ENCODE data around the gene GPC5. TPM values are rescaled to one million over a fixed set of nuclear protein-coding genes. Genes with fewer than 3 reads are reported as not detected.

Gene GPC5
- total RNA-seq, 1 donor from 2014 or later, result 0.28 TPM

DNA sequence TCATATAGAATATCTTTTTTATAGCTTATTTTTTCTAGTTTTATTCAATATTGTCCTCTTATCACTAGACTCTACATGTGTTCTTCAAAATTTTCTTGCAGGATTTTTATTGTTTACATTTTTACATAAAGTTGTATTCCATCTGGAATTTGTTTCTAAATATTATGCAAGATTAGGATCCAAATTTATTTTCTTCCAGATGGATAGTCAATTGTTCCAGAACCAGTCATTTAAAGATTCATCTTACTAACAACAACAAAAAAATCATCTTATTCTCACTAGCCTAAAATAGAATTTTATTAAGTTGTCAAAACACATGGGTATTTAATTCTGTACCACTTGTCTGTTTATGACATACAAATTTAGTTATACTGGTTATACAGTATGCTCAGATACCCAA is 1437.8 kb downstream of the GPC5 start:
- TF ChIP-seq, protein P1, sequence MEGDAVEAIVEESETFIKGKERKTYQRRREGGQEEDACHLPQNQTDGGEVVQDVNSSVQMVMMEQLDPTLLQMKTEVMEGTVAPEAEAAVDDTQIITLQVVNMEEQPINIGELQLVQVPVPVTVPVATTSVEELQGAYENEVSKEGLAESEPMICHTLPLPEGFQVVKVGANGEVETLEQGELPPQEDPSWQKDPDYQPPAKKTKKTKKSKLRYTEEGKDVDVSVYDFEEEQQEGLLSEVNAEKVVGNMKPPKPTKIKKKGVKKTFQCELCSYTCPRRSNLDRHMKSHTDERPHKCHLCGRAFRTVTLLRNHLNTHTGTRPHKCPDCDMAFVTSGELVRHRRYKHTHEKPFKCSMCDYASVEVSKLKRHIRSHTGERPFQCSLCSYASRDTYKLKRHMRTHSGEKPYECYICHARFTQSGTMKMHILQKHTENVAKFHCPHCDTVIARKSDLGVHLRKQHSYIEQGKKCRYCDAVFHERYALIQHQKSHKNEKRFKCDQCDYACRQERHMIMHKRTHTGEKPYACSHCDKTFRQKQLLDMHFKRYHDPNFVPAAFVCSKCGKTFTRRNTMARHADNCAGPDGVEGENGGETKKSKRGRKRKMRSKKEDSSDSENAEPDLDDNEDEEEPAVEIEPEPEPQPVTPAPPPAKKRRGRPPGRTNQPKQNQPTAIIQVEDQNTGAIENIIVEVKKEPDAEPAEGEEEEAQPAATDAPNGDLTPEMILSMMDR (conservative IDR thresholded peaks at IDR 0.05), result no peak
- Mint-ChIP-seq H3K36me3 (ENCODE audit: low read depth) (no peaks in the 10 kb centered on the region), H3K4me1 (no peaks in the 10 kb centered on the region)

DNA sequence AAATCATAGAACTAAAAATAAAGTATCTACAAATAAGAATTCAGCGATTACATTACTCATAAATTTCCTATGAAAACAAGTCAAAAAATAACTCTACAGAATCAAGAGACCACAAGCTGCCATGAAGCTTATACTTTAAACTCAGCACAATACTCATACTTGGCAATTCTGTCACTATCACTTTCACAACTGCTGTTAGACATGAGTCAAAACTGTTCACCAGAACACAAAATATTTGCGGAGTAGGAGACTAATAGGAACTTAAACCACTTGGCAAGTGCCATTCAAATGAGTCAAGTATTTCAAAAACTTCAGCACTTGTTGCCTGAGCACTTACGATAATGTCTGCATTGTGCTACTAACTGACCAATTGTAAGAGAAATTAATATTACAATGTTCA is 1440.4 kb downstream of the GPC5 start:
- Mint-ChIP-seq H3K9me3 (peaks cover 6% of the 10 kb centered on the region), H3K36me3 (ENCODE audit: low read depth) (no peaks in the 10 kb centered on the region), H3K27me3 (ENCODE audit: low read depth) (no peaks in the 10 kb centered on the region), H3K4me3 (no peak overlapping the region), H3K4me1 (peaks cover 3% of the 10 kb centered on the region), H3K27ac (ENCODE audit: unreplicated experiment) (no peak overlapping the region)
- DNase-seq (ENCODE audit: low read depth, low spot score), result no peak
- TF ChIP-seq, protein P1 (conservative IDR thresholded peaks at IDR 0.05), result no peak

More for the DNA sequence above, 1437.8 kb downstream of the GPC5 start:
- no peak overlapping the region for H3K4me3 Mint-ChIP-seq
- H3K9me3 Mint-ChIP-seq, result peaks cover 6% of the 10 kb centered on the region
- DNase-seq (ENCODE audit: low read depth, low spot score), result no peak
- no peak overlapping the region for H3K27ac Mint-ChIP-seq (ENCODE audit: unreplicated experiment)
- H3K27me3 Mint-ChIP-seq (ENCODE audit: low read depth), result no peaks in the 10 kb centered on the region

DNA sequence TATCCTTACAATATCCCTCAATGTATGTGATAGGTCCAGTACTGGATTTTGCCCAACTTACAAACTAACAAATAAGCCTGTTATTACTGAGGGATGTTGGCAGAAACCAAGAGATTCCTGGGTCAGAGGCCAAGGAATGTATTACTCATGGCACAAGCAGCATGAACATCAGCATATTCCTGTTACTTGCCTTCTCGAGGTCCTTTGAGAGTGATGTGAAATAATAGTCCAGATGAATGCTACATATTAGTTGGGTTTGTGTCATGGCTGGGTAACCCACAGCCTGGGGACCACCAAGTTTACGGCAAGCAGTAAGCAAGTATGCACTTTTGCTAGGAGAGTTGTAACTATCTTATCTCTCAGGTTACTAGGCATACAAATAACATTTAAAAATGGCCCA is 1443.7 kb downstream of the GPC5 start:
- Mint-ChIP-seq H3K4me1 (peaks cover 3% of the 10 kb centered on the region), H3K9me3 (peaks cover 4% of the 10 kb centered on the region), H3K36me3 (ENCODE audit: low read depth) (no peaks in the 10 kb centered on the region), H3K4me3 (no peak overlapping the region), H3K27ac (ENCODE audit: unreplicated experiment) (no peak overlapping the region), H3K27me3 (ENCODE audit: low read depth) (no peaks in the 10 kb centered on the region)
- TF ChIP-seq, protein P1 (conservative IDR thresholded peaks at IDR 0.05), result no peak
- no peak for DNase-seq (ENCODE audit: low read depth, low spot score)

DNA sequence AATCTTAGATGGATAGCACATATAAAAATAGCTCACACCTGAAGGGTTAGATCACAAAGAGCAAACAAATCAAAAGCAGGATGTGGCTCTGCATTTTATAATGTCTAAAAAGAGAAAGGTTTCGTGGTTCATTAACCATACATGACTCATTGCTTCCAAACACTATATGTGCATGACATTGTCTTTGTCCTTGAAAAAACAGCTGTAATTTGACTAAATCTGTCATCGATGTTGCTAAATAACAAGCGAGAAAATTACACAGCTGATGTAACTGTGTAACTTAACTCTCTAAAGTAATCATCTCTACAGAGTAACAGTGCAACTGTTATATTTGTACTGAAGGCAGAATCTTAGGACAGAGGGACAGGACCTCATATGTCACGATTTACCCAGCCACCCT is 1445.1 kb downstream of the GPC5 start:
- Mint-ChIP-seq H3K4me1 (peaks cover 3% of the 10 kb centered on the region), H3K27me3 (ENCODE audit: low read depth) (no peaks in the 10 kb centered on the region), H3K9me3 (peaks cover 4% of the 10 kb centered on the region), H3K27ac (ENCODE audit: unreplicated experiment) (no peak overlapping the region), H3K4me3 (no peak overlapping the region), H3K36me3 (ENCODE audit: low read depth) (no peaks in the 10 kb centered on the region)
- DNase-seq (ENCODE audit: low read depth, low spot score), result no peak
- TF ChIP-seq, protein P1 (conservative IDR thresholded peaks at IDR 0.05), result no peak

DNA sequence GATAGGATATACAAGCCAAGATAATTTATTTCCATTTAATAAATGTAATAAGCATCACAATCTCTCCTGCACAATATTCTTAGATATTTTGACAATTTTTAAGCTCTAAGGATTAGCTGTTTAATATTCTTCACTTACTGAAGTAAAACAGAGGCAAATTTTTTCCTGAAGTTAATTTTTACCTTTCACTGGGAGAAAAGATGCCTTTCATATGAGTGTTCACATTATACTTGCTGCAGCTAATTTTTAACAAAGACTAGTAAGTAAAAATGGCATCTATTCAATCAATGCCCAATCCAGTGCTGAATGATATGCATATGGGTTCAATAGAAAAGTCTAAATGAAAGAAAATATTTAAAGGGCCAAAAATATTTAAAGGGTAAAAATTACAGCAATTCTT is 1451.0 kb downstream of the GPC5 start:
- Mint-ChIP-seq H3K27ac (ENCODE audit: unreplicated experiment) (no peak overlapping the region), H3K27me3 (ENCODE audit: low read depth) (no peaks in the 10 kb centered on the region), H3K4me1 (no peaks in the 10 kb centered on the region), H3K9me3 (no peaks in the 10 kb centered on the region), H3K4me3 (no peak overlapping the region), H3K36me3 (ENCODE audit: low read depth) (no peaks in the 10 kb centered on the region)
- no peak for DNase-seq (ENCODE audit: low read depth, low spot score)
- TF ChIP-seq, protein P1 (conservative IDR thresholded peaks at IDR 0.05), result no peak
